HG03575 (cell line): Measurements from ENCODE around the gene ARSD.
"Not testable (repeated sequence)": the region's sequence is repeated elsewhere in the genome, so short reads cannot be mapped to it uniquely, and the experiment has no call there.

Source experiments
- ATAC-seq: cut with Tn5 transposase; IDR thresholded peaks from one replicate; pipeline ENCODE4 v1.9.1; 2021; ENCODE audit not compliant: unreplicated experiment, insufficient number of reproducible peaks, low FRiP score; ENCODE audit errors: extremely low read depth

Gene ARSD

GRCh38 chrX:2898846-2899512 is 30.2 kb downstream of the ARSD start:
- ATAC-seq = no peak

DNA sequence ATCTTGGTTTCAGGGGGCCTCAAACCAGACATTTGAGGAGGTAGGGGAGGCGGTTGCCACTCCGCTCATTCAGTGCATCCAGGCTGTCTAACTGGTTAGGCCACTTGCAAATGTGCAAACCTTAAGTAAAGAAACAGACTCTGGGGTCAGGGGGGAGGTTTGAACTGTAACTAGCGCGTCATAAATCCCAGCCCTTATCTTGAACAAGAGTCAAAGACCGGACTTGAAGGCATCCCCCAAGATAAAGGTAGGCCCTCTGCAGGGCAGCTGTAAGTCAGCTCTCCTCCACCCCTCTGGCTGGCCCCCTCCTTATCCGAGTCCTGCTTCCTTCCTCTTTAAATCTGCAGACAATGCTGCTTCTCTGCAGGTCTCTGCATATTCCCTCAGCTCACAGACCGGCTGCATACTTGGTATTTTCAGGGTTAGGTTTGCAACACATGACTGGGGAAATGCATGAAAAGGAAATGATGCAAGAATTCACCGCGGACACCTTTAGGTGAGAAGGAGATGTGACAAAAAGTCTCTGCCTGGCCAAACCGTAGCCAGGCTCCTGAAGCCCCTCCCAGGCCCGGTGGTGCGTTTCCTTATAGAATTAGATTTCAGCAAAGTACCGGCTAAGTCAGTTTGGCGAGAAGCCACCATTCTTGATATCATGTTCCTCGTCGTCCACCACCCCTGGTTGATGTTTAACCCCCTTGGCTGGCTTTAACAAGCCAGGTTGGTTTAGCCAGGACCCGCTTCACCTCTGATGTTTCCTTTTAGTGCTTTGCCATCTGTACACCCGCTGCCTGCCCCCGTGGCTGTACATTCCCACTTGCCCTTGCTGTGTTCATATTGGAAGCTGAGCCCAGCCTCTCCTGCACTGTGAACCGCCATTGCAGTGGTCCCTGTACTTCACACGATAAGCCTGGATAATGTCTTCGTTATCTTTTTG is 31.2 kb downstream of the ARSD start:
- ATAC-seq = not testable (repeated sequence)

GRCh38 chrX:2897311-2897689 is 31.8 kb downstream of the ARSD start:
- no peak for ATAC-seq

DNA sequence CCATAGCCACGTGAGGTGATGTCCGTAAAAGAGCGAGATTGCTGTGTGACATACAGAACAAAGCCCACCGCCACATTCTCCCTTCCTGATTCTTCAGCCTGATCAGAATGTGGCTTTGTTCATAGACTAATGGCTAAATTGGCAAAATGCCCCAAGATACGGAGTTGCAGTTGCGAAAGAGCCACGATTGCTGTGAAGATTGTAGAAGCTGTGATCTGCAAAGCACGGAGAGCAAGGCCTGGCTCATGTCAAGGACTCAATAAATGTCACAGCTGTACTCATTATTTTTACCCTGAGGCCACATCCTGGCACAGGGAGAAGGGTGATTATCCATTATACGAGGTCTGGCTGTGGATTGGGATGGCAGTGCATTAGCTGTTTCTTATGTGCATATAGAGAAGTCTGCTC is 34.2 kb downstream of the ARSD start:
- ATAC-seq = no peak

DNA sequence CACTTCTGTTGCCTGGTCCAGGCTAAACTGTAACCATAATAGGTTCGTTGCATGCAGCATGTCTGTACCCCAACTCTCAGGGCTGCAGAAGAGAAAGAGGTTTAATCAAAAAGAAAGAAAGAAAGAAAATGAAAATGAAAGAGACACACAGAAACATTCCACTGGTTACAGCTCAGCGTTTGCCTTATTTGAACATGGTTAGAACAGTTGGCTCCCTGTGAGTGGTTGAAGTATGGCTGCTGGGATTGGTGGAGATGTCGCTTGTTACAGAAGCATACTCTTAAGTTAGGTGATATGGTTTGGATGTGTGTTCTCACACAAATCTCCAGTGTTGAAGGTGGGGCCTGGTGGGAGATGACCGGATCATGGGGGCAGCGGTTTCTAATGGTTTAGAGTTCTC is 36.3 kb downstream of the ARSD start:
- ATAC-seq = no peak

DNA sequence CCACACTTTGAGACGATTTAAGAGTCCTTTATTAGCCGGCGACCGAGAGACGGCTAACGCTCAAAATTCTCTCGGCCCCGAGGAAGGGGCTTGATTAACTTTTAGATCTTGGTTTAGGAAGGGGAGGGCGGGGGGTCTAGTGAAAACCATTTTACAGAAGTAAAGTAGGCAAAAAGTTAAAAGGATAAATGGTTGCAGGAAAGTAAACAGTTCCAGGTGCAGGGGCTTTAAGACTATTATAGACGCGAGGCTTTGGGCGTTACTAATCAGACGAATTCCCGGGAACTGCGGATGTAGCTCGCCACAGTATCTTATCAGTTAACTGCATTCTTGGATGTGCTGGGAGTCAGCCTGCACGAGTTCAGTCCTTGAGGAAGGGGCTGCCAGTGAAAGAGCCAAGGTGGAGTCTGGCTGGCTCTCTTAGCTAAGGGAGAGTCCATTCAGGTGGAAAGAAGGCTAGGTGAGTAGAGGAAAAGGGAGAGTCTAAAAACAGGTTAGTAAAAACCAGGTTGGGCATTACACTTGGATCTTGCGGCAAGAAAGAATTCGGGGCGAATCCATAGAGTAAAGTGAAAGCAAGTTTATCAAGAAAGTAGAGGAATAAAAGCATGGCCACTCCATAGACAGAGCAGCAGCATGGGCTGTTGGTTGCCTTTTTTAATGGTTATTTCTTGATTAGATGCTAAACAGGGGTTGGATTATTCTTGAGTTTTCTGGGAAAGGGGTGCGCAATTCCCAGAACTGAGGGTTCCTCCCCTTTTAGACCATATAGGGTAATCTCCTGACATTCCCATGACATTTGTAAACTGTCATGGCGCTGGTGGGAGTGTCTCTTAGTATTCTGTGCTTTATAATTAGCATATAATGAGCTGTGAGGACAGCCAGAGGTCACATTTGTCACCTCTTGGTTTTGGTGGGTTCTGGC is 38.3 kb downstream of the ARSD start:
- ATAC-seq = not testable (repeated sequence)

DNA sequence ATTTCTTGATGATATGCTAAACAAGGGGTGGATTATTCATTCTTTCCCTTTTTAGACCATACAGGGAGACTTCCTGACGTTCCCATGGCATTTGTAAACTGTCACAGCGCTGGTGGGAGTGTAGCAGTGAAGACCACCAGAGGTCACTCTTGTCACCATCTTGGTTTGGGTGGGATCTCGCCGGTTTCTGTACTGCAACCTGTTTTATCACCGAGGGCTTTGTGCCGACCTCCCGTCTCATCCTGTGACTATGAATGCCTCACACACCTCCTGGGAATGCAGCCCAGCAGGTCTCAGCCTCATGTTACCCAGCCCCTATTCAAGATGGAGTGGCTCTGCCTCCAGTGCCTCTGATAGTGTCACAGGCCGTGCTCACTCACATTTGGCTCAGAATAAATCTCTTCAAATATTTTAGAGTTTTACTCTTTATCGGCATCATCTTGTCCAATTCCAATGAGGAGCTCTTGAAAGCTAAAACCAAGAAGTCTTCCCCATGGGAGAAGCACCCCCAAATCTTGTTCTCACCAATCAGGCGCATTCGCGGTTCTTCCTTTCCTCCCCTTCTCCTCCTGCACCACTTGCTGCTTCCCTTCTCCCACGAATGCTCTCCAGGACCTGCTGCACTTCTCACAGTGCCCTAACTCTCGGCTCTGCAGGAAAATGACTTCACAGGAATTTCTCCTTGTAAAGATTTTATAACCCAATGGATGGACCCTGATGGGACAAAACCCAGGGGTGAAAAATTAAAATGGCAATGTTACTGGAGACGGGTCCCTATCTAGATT is 39.2 kb downstream of the ARSD start:
- ATAC-seq = not testable (repeated sequence)

GRCh38 chrX:2889045-2889605 is 40.0 kb downstream of the ARSD start:
- ATAC-seq = no peak

GRCh38 chrX:2888309-2888708 is 40.8 kb downstream of the ARSD start:
- ATAC-seq = no peak

- ATAC-seq = no peak
These were observed 45.4 kb downstream of the ARSD start for GRCh38 chrX:2883770-2884169.

DNA sequence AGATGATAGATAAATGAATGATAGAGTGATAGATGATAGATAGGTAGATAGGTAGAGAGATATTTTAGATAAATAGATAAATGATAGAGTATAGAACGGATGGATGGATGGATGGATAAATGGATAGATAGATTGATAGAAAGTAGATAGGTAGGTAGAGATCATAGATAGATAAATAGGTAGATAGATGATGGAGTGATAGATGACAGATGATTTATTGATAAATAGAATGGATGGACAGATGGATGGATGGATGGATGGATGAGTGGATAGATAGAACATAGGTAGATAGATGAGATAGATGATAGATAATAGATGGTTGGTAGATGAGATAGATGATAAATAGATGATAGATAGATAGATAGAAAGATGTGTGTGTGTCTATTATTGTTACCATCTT is 49.5 kb downstream of the ARSD start:
- no peak for ATAC-seq

DNA sequence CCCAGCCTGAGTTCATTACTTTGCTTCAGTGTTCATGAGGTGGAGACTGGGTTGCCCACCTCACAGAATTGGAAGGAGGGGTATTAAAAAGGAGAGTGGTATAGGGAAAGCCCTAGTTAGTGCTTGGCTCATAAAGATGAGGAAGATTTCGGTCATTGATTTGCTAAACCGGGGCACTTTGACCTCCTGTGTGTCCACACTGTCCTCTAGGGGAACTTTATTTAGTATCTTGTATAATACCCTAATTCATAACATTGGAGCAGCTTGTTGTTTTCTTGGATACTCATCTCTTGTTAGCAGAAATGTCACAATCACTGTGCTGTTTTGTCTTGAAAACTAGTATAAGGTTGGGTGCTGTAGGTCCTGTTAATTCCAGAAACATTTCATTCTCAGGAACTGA is 50.6 kb downstream of the ARSD start:
- ATAC-seq = no peak

DNA sequence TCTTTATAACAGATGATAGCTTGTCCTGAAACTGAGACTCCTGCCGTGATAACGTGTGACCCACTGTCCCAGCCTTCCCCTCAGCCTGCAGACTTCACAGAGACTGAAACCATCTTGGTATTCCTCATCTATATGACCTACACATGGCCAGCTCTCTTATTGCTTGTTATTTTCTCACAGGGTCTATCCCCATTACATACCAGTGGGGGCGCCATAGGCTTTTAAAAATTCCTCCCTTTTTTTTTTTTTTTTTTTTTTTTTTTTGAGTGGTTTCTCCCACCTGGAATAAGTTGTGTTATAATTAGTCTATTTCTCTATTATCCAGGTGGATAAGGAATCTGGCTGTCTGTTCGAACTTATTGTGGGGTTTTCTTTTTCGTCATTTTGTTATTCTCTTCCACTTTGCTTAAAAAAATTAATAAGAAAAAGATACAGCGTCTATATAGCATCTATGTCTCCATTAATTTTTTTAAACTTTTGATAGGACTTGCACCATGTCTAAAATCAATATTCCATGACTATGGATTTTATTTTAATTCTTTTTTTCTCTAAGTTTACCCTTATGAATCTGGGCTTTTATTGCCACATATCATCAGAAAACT is 53.2 kb downstream of the ARSD start:
- ATAC-seq = no peak

GRCh38 chrX:2875136-2875481 is 54.0 kb downstream of the ARSD start:
- ATAC-seq = no peak

- ATAC-seq = no peak
These were observed 54.7 kb downstream of the ARSD start for GRCh38 chrX:2874222-2875135.

- no peak for ATAC-seq
These were observed 56.4 kb downstream of the ARSD start for GRCh38 chrX:2872671-2873277.

- no peak for ATAC-seq
These were observed 57.3 kb downstream of the ARSD start for GRCh38 chrX:2871831-2872230.
